Measurements from ENCODE around the gene CFAP74.
"Not testable (repeated sequence)": the region's sequence is repeated elsewhere in the genome, so short reads cannot be mapped to it uniquely, and the experiment has no call there.

Gene CFAP74

GRCh38 chr1:1984560-1985070, 19.0 kb downstream of the CFAP74 start:
- no peak for DNase-seq

- DNase-seq: no peak
These were observed 21.0 kb downstream of the CFAP74 start for GRCh38 chr1:1982379-1983232.

- not testable (repeated sequence) for DNase-seq
These were observed 21.8 kb downstream of the CFAP74 start for GRCh38 chr1:1981631-1982327.

- no peak for DNase-seq
These were observed 22.5 kb downstream of the CFAP74 start for GRCh38 chr1:1981142-1981500.

GRCh38 chr1:1980467-1981141, 23.0 kb downstream of the CFAP74 start:
- DNase-seq: no peak

- DNase-seq: no peak
These were observed 24.0 kb downstream of the CFAP74 start for GRCh38 chr1:1979482-1980165.

- not testable (repeated sequence) for DNase-seq
These were observed 24.7 kb downstream of the CFAP74 start for GRCh38 chr1:1978690-1979481.

GRCh38 chr1:1978108-1978507, 25.5 kb downstream of the CFAP74 start:
- DNase-seq: no peak

- DNase-seq: no peak
These were observed 27.6 kb downstream of the CFAP74 start for GRCh38 chr1:1976031-1976430.

- DNase-seq: no peak
These were observed 28.1 kb downstream of the CFAP74 start for GRCh38 chr1:1975535-1975934.

GRCh38 chr1:1974834-1975233, 28.8 kb downstream of the CFAP74 start:
- no peak for DNase-seq

GRCh38 chr1:1973716-1974642, 29.6 kb downstream of the CFAP74 start:
- DNase-seq: no peak

- no peak for DNase-seq
These were observed 30.4 kb downstream of the CFAP74 start for GRCh38 chr1:1972976-1973715.

GRCh38 chr1:1971688-1972087, 31.9 kb downstream of the CFAP74 start:
- no peak for DNase-seq

- no peak for DNase-seq
These were observed 32.6 kb downstream of the CFAP74 start for GRCh38 chr1:1971017-1971416.

- no peak for DNase-seq
These were observed 33.5 kb downstream of the CFAP74 start for GRCh38 chr1:1969953-1970716.

- no peak for DNase-seq
These were observed 34.1 kb downstream of the CFAP74 start for GRCh38 chr1:1969505-1969900.

GRCh38 chr1:1968767-1969504, 34.6 kb downstream of the CFAP74 start:
- DNase-seq: no peak

- no peak for DNase-seq
These were observed 35.7 kb downstream of the CFAP74 start for GRCh38 chr1:1967879-1968278.
